ENCODE measurements around the gene RXRG.
"Not testable (repeated sequence)": the region's sequence is repeated elsewhere in the genome, so short reads cannot be mapped to it uniquely, and the experiment has no call there.

RXRG gene

GRCh38 chr1:165444897-165445370, at the start of gene RXRG:
Gene RXRG (minus strand): TSS chr1:165445126. CDS start chr1:165444893, 233 bp downstream.
- DNase-seq: no peak

GRCh38 chr1:165492845-165493373, 48.0 kb upstream of the RXRG start:
- DNase-seq: no peak

- DNase-seq: no peak
These were observed 45.2 kb upstream of the RXRG start for GRCh38 chr1:165490175-165490574.

GRCh38 chr1:165487921-165488320, 43.0 kb upstream of the RXRG start:
- DNase-seq: no peak

- DNase-seq: no peak
These were observed 41.7 kb upstream of the RXRG start for GRCh38 chr1:165486663-165487062.

GRCh38 chr1:165485716-165486115, 40.8 kb upstream of the RXRG start:
- DNase-seq: no peak

GRCh38 chr1:165484532-165484931, 39.6 kb upstream of the RXRG start:
- DNase-seq: no peak

- DNase-seq: no peak
These were observed 38.5 kb upstream of the RXRG start for GRCh38 chr1:165483412-165483811.

GRCh38 chr1:165481820-165482532, 37.0 kb upstream of the RXRG start:
- DNase-seq: no peak

- DNase-seq: no peak
These were observed 31.9 kb upstream of the RXRG start for GRCh38 chr1:165476776-165477175.

GRCh38 chr1:165474196-165474595, 29.3 kb upstream of the RXRG start:
- no peak for DNase-seq

- no peak for DNase-seq
These were observed 28.2 kb upstream of the RXRG start for GRCh38 chr1:165473081-165473480.

- no peak for DNase-seq
These were observed 23.9 kb upstream of the RXRG start for GRCh38 chr1:165468726-165469249.

GRCh38 chr1:165468253-165468652, 23.3 kb upstream of the RXRG start:
- no peak for DNase-seq

GRCh38 chr1:165467706-165468105, 22.8 kb upstream of the RXRG start:
- no peak for DNase-seq

GRCh38 chr1:165463978-165464377, 19.1 kb upstream of the RXRG start:
- DNase-seq: no peak

GRCh38 chr1:165459683-165460082, 14.8 kb upstream of the RXRG start:
- not testable (repeated sequence) for DNase-seq

- no peak for DNase-seq
These were observed 11.9 kb upstream of the RXRG start for GRCh38 chr1:165456861-165457260.

- no peak for DNase-seq
These were observed 11.2 kb upstream of the RXRG start for GRCh38 chr1:165456114-165456513.

GRCh38 chr1:165455111-165455510, 10.2 kb upstream of the RXRG start:
- no peak for DNase-seq

- DNase-seq: no peak
These were observed 9.2 kb upstream of the RXRG start for GRCh38 chr1:165454091-165454610.

GRCh38 chr1:165452336-165453130, 7.6 kb upstream of the RXRG start:
- no peak for DNase-seq

- DNase-seq: no peak
These were observed 6.8 kb upstream of the RXRG start for GRCh38 chr1:165451691-165452090.
